ENCODE measurements around the gene MLNR. TPM values are rescaled to one million over a fixed set of nuclear protein-coding genes. Genes with fewer than 3 reads are reported as not detected.

The MLNR gene
- total RNA-seq, 1 donor: 0.81 TPM

Small RNA genes lying within 50 kb of the gene (small RNA-seq; reads per million reads assigned to genes)
- not detected for gene COX7CP1

Other genes with a start within 250 kb of the MLNR start
- 25.9 TPM for gene FNDC3A, start 244.4 kb upstream of the MLNR start, total RNA-seq
- 12.7 TPM for gene CDADC1, start 27.6 kb downstream of the MLNR start, total RNA-seq
- gene CAB39L, start 223.7 kb downstream of the MLNR start, total RNA-seq: 1.3 TPM
- gene SETDB2, start 223.9 kb downstream of the MLNR start, total RNA-seq: 10.0 TPM

Data from hematopoietic multipotent progenitor cell (in vitro differentiated cells).